K562 (cell line): ENCODE data around the gene QKI. TPM values are rescaled to one million over a fixed set of nuclear protein-coding genes. Genes with fewer than 3 reads are reported as not detected.
A peak's percentile ranks its signal among the peaks of the same experiment; 100 is the strongest.

ENCODE experiments used
- ATF4 ChIP-seq: fragments of 450-650 bp; formaldehyde crosslinking; IDR thresholded peaks from 2 replicates; pipeline ENCODE4 v1.4.0; 2022; ENCODE audit warnings: mild to moderate bottlenecking, moderate library complexity
- HDAC2 ChIP-seq: fragments of 450-650 bp; IDR thresholded peaks from 2 replicates; pipeline ENCODE4 v1.6.1; 2016; ENCODE audit warnings: mild to moderate bottlenecking
- KLF16 ChIP-seq: IDR thresholded peaks from 2 replicates; pipeline ENCODE4 v1.6.1; 2016; ENCODE audit warnings: antibody characterized with exemption
- NR2C1 ChIP-seq, 2 experiments: fragments of 450-650 bp; IDR thresholded peaks; 2 replicates each; pipeline ENCODE4 v1.6.1; 2017; ENCODE audit warnings: mild to moderate bottlenecking in 2 of 2, antibody characterized with exemption in 1 of 2, inconsistent platforms in 1 of 2, missing compliant biosample characterization in 1 of 2, missing genetic modification characterization in 1 of 2
- NR3C1 ChIP-seq: sonication (generic); formaldehyde crosslinking; IDR thresholded peaks from 2 replicates; pipeline ENCODE4 v1.8.1; 2022; ENCODE audit warnings: missing genetic modification reagents
- PBX2 ChIP-seq, 2 experiments: IDR thresholded peaks in 1 of 2; conservative IDR thresholded peaks in 1 of 2; 2 replicates each; pipeline ENCODE4 v1.6.1; 2016; ENCODE audit warnings: low read depth in 2 of 2, mild to moderate bottlenecking in 1 of 2, missing compliant biosample characterization in 1 of 2, missing genetic modification characterization in 1 of 2, moderate library complexity in 1 of 2
- REST ChIP-seq, 2 experiments: fragments of 450-650 bp; formaldehyde crosslinking in 1 of 2; IDR thresholded peaks; 2 replicates each; pipeline versions ENCODE4 v1.4.0 to v1.6.1; 2014 to 2020; ENCODE audit warnings: mild to moderate bottlenecking in 2 of 2, borderline replicate concordance in 1 of 2, low read depth in 1 of 2
- SRSF7 ChIP-seq: fragments of 200-400 bp; formaldehyde crosslinking; optimal IDR thresholded peaks from 2 replicates; pipeline ENCODE3; 2017; ENCODE audit warnings: mild to moderate bottlenecking, low read depth, low read length
- UBTF ChIP-seq, 2 experiments: IDR thresholded peaks; 2 replicates each; pipeline ENCODE4 v1.6.1; 2012; ENCODE audit warnings: improper control_type of control experiment in 2 of 2, low read depth in 2 of 2, low read length in 2 of 2, borderline replicate concordance in 1 of 2
- ZKSCAN3 ChIP-seq: fragments of 250-450 bp; sonication (Bioruptor Pico); IDR thresholded peaks from 2 replicates; pipeline ENCODE4 v1.4.0; 2020
- polyA plus RNA-seq, 8 experiments: library from polyadenylated mRNA; depleted of rRNA in 4 of 8; stranded (reverse) in 5 of 8; unstranded in 3 of 8; fragments of >200 nt; fragmentation: Nextera tagmentation in 2 of 8; fragmentation: Illumina TruSeq in 1 of 8; extraction: Ambion mirVana in 2 of 8; extraction: Trizol in 1 of 8; gene quantifications; 2 replicates each; pipeline versions ENCODE4 v1.2.1 to v1.2.3, GENCODE V29; 2011 to 2014; ENCODE audit warnings: inconsistent platforms in 1 of 8, missing spikeins in 1 of 8
- total RNA-seq, 7 experiments: library from RNA; depleted of rRNA in 6 of 7; stranded (reverse); fragments of >200 nt in 6 of 7; fragmentation: Illumina TruSeq in 2 of 7; extraction: Trizol in 2 of 7; gene quantifications; 2 replicates each; pipeline versions ENCODE4 v1.2.1 to v1.2.3, GENCODE V29; 2011 to 2021; ENCODE audit warnings: low replicate concordance in 1 of 7

QKI gene
- total and polyA plus RNA-seq, 9 of the 15 experiments (the other 6 are each of a cell fraction or from before 2014, with no cell fraction given) = 20.4 to 215 (median 123) TPM

- TF ChIP-seq REST (IDR thresholded peaks at IDR 0.05; ENCODE audit: borderline replicate concordance) = no peak
- TF ChIP-seq REST (CRISPR knock-in tag; IDR thresholded peaks at IDR 0.05; ENCODE audit: low read depth) = no peak
- no peak for TF ChIP-seq KLF16
- no peak for TF ChIP-seq HDAC2
- TF ChIP-seq UBTF (IDR thresholded peaks at IDR 0.05; ENCODE audit: borderline replicate concordance in 1 of 2, low read depth in 2 of 2, low read length in 2 of 2) = peak; percentile 32 to 47; a peak in 1 of 4 replicates
- no peak for TF ChIP-seq SRSF7
- TF ChIP-seq ZKSCAN3 (CRISPR knock-in tag) = no peak
- TF ChIP-seq NR2C1 (IDR thresholded peaks at IDR 0.05) = no peak
- no peak for TF ChIP-seq NR2C1 (tag; IDR thresholded peaks at IDR 0.05)
- TF ChIP-seq NR3C1 (CRISPR knock-in tag) = 0 out of 2 replicates have a peak, but pooled peaks have one; percentile 39
- TF ChIP-seq ATF4 = no peak
- no peak for TF ChIP-seq PBX2 (CRISPR knock-in tag; IDR thresholded peaks at IDR 0.05; ENCODE audit: low read depth)
- no peak for TF ChIP-seq PBX2 (tag; conservative IDR thresholded peaks at IDR 0.05; ENCODE audit: low read depth)
Observed at GRCh38 chr6:163414946-163415619, 565 bp downstream of the QKI start (continued).
